Chondrocyte (in vitro differentiated cells): ENCODE data around the gene COX6B1. TPM values are rescaled to one million over a fixed set of nuclear protein-coding genes. Genes with fewer than 3 reads are reported as not detected.
A peak's percentile ranks its signal among the peaks of the same experiment; 100 is the strongest.

Source experiments
- DNase-seq: peaks from one replicate; pipeline ENCODE4 v3.0.0; 2021; ENCODE audit warnings: mixed read lengths, low spot score
- H3K27ac Mint-ChIP-seq: one replicate; pipeline ENCODE4 v1.8.0; 2021; ENCODE audit warnings: mild to moderate bottlenecking, moderate library complexity, mixed read lengths; ENCODE audit not compliant: unreplicated experiment
- H3K27me3 Mint-ChIP-seq: 2 replicates; pipeline ENCODE4 v1.8.0; 2021; ENCODE audit warnings: low read depth, mixed read lengths
- H3K36me3 Mint-ChIP-seq: 2 replicates; pipeline ENCODE4 v1.8.0; 2021; ENCODE audit warnings: low read depth, mixed read lengths
- H3K4me1 Mint-ChIP-seq: 2 replicates; pipeline ENCODE4 v1.8.0; 2021; ENCODE audit warnings: low read depth, mild to moderate bottlenecking, mixed read lengths
- H3K4me3 Mint-ChIP-seq: one replicate; pipeline ENCODE4 v1.8.0; 2021; ENCODE audit warnings: mild to moderate bottlenecking, moderate library complexity, mixed read lengths; ENCODE audit not compliant: unreplicated experiment
- H3K9me3 Mint-ChIP-seq: 2 replicates; pipeline ENCODE4 v1.8.0; 2021; ENCODE audit warnings: low read depth, mixed read lengths
- CTCF ChIP-seq: fragments of 200-600 bp; sonication (generic); IDR thresholded peaks from 2 replicates; pipeline ENCODE4 v1.5.0; 2021; ENCODE audit warnings: antibody characterized with exemption, mild to moderate bottlenecking, moderate library complexity
- total RNA-seq: library from RNA; stranded (reverse); gene quantifications from 3 replicates; pipeline ENCODE4 v1.2.1, GENCODE V29; 2021

Gene COX6B1
- total RNA-seq, 1 donor from 2014 or later, result 266 TPM

- Mint-ChIP-seq H3K4me1 (peaks cover 6% of the 10 kb centered on the region), H3K9me3 (no peaks in the 10 kb centered on the region), H3K27me3 (no peaks in the 10 kb centered on the region), H3K4me3 (no peak overlapping the region), H3K36me3 (no peaks in the 10 kb centered on the region), H3K27ac (no peak overlapping the region)
- no peak for TF ChIP-seq CTCF
- DNase-seq, result no peak
Observed at GRCh38 chr19:35693422-35693821, 45.3 kb downstream of the COX6B1 start.

- H3K27me3 Mint-ChIP-seq, result no peaks in the 10 kb centered on the region
- peak; percentile 94 for TF ChIP-seq CTCF
- no peak for DNase-seq
- H3K36me3 Mint-ChIP-seq, result no peaks in the 10 kb centered on the region
- no peak overlapping the region for H3K4me3 Mint-ChIP-seq
- H3K27ac Mint-ChIP-seq, result no peak overlapping the region
- peaks cover 6% of the 10 kb centered on the region for H3K4me1 Mint-ChIP-seq
- no peaks in the 10 kb centered on the region for H3K9me3 Mint-ChIP-seq
Observed at GRCh38 chr19:35693835-35694599, 45.9 kb downstream of the COX6B1 start.

GRCh38 chr19:35695895-35696422, 47.8 kb downstream of the COX6B1 start:
- Mint-ChIP-seq H3K4me3 (no peak overlapping the region), H3K9me3 (no peaks in the 10 kb centered on the region), H3K27me3 (no peaks in the 10 kb centered on the region), H3K4me1 (no peaks in the 10 kb centered on the region), H3K27ac (no peak overlapping the region), H3K36me3 (no peaks in the 10 kb centered on the region)
- DNase-seq, result no peak
- no peak for TF ChIP-seq CTCF

- no peaks in the 10 kb centered on the region for H3K9me3 Mint-ChIP-seq
- no peak for DNase-seq
- no peak for TF ChIP-seq CTCF
- H3K36me3 Mint-ChIP-seq, result no peaks in the 10 kb centered on the region
- H3K4me1 Mint-ChIP-seq, result no peaks in the 10 kb centered on the region
- H3K4me3 Mint-ChIP-seq, result no peak overlapping the region
- no peak overlapping the region for H3K27ac Mint-ChIP-seq
- H3K27me3 Mint-ChIP-seq, result no peaks in the 10 kb centered on the region
Observed at GRCh38 chr19:35696835-35697234, 48.7 kb downstream of the COX6B1 start.

- H3K27ac Mint-ChIP-seq, result peak overlapping the region; percentile 87
- H3K27me3 Mint-ChIP-seq, result no peaks in the 10 kb centered on the region
- H3K36me3 Mint-ChIP-seq, result no peaks in the 10 kb centered on the region
- TF ChIP-seq CTCF, result no peak
- no peak for DNase-seq
- no peaks in the 10 kb centered on the region for H3K9me3 Mint-ChIP-seq
- peaks cover 3% of the 10 kb centered on the region for H3K4me1 Mint-ChIP-seq
- H3K4me3 Mint-ChIP-seq, result peak overlapping the region; percentile 97
Observed at GRCh38 chr19:35702223-35703012, 54.3 kb downstream of the COX6B1 start.
